ENCODE measurements around the gene KRT75. TPM values are rescaled to one million over a fixed set of nuclear protein-coding genes. Genes with fewer than 3 reads are reported as not detected.

The KRT75 gene
- total RNA-seq: not detected in 2 replicates

DNA sequence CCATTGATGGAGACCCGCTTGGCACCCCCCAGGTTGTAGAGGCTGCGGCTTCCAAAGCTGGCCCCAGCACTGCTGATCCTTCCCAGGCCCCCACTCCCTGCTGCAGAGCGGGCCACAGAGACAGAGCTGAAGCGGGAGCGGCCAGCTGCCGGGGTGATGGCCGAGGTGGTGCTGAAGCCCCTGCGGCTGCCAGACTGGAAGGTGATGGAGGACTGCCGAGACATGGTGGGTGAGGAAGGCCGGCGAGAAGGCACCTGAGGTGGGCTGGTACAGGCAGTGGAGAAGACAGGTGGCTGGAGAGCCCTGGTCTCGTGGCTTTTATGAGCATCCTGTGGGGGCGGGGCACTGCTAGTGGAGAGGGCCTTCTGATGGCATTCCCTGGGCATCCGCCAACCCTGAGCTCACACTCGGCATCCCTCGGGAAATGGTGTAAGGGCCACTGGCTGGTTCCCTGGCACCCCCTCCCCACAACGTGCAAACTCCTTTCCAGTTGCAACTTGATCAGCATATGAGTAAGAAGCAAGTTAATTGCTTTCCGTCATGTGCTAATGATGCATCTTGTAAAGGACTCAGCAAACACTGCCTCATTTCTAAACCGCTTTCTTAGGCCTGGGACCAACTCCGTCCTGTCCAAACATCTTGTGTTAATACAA is at the start of gene KRT75:
Gene KRT75, minus strand, starts transcription at position 291 of the 653 bp plus-strand sequence. Its CDS starts 67 bp downstream, at position 224.
- H3K4me3 ChIP-seq (ENCODE audit: low read depth, low read length): no peak within 1 kb of the TSS
- TF ChIP-seq, protein P1, sequence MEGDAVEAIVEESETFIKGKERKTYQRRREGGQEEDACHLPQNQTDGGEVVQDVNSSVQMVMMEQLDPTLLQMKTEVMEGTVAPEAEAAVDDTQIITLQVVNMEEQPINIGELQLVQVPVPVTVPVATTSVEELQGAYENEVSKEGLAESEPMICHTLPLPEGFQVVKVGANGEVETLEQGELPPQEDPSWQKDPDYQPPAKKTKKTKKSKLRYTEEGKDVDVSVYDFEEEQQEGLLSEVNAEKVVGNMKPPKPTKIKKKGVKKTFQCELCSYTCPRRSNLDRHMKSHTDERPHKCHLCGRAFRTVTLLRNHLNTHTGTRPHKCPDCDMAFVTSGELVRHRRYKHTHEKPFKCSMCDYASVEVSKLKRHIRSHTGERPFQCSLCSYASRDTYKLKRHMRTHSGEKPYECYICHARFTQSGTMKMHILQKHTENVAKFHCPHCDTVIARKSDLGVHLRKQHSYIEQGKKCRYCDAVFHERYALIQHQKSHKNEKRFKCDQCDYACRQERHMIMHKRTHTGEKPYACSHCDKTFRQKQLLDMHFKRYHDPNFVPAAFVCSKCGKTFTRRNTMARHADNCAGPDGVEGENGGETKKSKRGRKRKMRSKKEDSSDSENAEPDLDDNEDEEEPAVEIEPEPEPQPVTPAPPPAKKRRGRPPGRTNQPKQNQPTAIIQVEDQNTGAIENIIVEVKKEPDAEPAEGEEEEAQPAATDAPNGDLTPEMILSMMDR (conservative IDR thresholded peaks at IDR 0.05; ENCODE audit: low read depth, low read length): no peak
- no peak for DNase-seq (ENCODE audit: low read depth)

DNA sequence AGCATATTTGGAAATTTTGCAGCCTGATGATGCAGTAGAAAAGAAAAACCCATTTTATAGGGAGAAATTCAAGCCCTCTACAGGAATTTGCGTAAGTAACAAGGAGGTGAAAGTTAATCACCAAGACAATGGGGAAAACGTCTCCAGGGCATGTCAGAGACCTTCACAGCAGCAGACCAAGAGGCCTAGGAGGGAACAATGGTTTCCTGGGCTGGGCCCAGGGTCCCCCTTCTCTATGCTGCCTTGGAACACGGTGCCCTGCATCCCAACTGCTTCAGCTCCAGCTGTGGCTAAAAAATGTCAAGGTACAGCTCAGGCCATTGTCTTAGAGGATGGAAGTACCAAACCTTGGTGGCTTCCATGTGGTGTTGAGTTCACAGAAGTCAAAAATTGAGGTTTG is 45.9 kb upstream of the KRT75 start:
- TF ChIP-seq, protein P1 (conservative IDR thresholded peaks at IDR 0.05; ENCODE audit: low read depth, low read length): no peak
- H3K4me3 ChIP-seq (ENCODE audit: low read depth, low read length): no peak overlapping the region
- DNase-seq (ENCODE audit: low read depth): no peak

DNA sequence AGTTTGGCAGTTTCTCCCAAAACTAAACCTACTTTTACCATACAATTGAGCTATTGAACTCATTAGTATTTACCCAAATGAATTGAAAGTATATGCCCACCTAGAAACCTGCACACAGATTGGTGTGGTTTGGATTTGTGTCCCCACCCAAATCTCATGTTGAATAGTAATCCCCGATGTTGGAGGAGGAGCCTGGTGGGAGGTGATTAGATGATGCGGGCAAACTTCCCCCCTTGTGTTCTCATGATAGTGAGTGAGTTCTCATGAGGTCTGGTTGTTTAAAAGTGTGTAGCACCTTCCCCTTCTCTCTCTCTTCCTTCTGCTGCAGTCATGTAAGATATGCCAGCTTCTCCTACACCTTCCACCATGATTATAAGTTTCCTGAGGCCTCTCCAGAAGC is 43.5 kb upstream of the KRT75 start:
- TF ChIP-seq, protein P1 (conservative IDR thresholded peaks at IDR 0.05; ENCODE audit: low read depth, low read length): no peak
- no peak overlapping the region for H3K4me3 ChIP-seq (ENCODE audit: low read depth, low read length)
- no peak for DNase-seq (ENCODE audit: low read depth)

DNA sequence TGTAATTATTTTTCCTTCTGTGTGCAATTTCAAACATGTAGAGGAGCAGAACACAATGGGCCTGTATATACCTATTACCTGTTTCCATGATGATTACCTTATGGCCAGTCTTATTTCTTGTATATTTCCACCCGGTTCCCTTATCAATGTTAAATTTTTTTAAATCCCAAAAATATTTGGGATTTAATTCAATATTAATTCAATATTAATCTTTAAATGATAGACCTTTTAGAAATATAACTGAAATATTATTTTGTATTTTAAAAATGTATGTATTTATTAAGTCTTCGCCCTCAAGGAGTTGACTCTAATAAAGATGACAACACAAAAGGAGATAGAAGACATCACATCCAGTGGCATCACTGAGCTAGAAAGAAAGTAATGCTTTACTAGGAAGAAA is 40.0 kb upstream of the KRT75 start:
- no peak for DNase-seq (ENCODE audit: low read depth)
- TF ChIP-seq, protein P1 (conservative IDR thresholded peaks at IDR 0.05; ENCODE audit: low read depth, low read length): no peak

DNA sequence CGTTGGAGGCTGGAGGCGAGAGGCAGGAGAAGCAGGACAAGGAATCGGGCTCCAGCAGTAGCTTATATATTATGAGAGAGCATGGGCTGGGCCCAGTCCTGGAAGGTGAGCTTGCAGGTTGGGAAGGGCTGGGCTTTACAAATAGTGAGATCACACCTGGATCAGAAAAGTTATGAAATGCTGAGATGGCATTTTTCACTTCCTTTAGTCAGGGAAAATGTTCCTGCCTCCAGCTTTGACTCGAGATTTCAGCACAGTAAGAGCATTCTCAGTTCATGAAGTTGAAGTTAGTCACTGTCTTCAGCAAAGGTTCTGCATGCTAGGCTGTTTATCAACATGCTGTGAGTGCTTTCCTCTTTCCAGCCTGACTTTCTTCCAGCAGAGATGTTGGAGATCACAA is 39.6 kb upstream of the KRT75 start, which contains the start of gene KRT6C:
Gene KRT6C, minus strand, starts transcription at position 38 of the 400 bp plus-strand sequence. CDS start 68 bp downstream, outside the sequence.
- no peak for DNase-seq (ENCODE audit: low read depth)
- TF ChIP-seq, protein P1 (conservative IDR thresholded peaks at IDR 0.05; ENCODE audit: low read depth, low read length): no peak
- no peak within 1 kb of the TSS for H3K4me3 ChIP-seq (ENCODE audit: low read depth, low read length)

More for the DNA sequence above, 40.0 kb upstream of the KRT75 start:
- no peak overlapping the region for H3K4me3 ChIP-seq (ENCODE audit: low read depth, low read length)

DNA sequence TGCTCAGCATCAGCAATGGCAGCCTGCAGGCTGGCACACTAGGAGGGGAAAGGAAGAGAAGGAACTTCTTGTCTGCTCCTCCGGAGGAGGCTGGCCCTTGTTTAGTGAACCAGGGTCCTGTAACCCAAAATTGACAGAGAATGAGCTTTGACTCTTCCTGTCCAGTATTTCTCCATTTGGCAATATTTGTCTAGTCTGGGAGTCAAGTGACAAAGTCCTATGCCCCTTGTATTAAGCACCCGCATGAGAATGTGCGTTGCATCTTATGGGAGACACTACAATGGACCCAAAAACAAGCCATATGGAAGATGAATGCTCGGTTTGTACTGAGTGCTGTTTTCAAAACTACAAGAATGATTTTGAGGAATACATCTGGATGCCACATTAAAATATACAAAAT is 35.7 kb upstream of the KRT75 start:
- TF ChIP-seq, protein P1 (conservative IDR thresholded peaks at IDR 0.05; ENCODE audit: low read depth, low read length): no peak
- DNase-seq (ENCODE audit: low read depth): no peak
- no peak overlapping the region for H3K4me3 ChIP-seq (ENCODE audit: low read depth, low read length)

DNA sequence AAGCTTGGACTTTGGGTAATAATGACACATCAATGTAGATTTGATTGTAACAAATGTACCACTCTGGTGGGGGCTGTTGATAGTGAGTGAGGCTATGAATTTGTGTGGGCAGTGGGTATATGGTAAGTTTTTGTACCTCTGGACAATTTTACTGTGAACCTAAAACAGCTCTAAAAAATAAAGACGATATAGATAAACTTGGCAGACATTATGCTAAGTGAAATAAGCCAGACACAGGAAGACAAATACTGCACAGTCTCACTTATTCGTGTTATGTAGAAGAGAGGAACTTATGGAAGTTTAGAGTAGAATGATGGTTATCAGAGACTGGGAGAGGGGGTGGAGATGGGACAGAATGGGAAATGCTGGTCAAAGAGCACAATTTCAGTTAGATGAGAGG is 30.7 kb upstream of the KRT75 start:
- no peak for DNase-seq (ENCODE audit: low read depth)
- TF ChIP-seq, protein P1 (conservative IDR thresholded peaks at IDR 0.05; ENCODE audit: low read depth, low read length): no peak
- H3K4me3 ChIP-seq (ENCODE audit: low read depth, low read length): no peak overlapping the region
